Sigmoid colon (tissue), 7 donors: ENCODE measurements around the gene STK17A. TPM values are rescaled to one million over a fixed set of nuclear protein-coding genes. Genes with fewer than 3 reads are reported as not detected.

Experiments used
- DNase-seq: peaks from one replicate; pipeline ENCODE4 v3.0.0-alpha.2; 2019
- H3K27ac ChIP-seq, 4 donors: fragments of 200-600 bp; sonication (generic); one replicate each; pipeline ENCODE4 v1.5.1; 2016 to 2019; ENCODE audit warnings: mild to moderate bottlenecking in 1 of 4
- H3K27me3 ChIP-seq, 3 donors: fragments of 200-600 bp; sonication (generic); one replicate each; pipeline ENCODE4 v1.5.1; 2019; ENCODE audit warnings: mild to moderate bottlenecking in 1 of 3
- H3K36me3 ChIP-seq, 4 donors: fragments of 200-600 bp; sonication (generic); one replicate each; pipeline ENCODE4 v1.5.1; 2016 to 2019
- H3K4me1 ChIP-seq, 4 donors: fragments of 200-600 bp; sonication (generic); one replicate each; pipeline ENCODE4 v1.5.1; 2017 to 2019
- H3K4me3 ChIP-seq, 4 donors: fragments of 200-600 bp; sonication (generic); one replicate each; pipeline ENCODE4 v1.5.1; 2017 to 2019; ENCODE audit warnings: mild to moderate bottlenecking in 2 of 4, moderate library complexity in 1 of 4
- H3K9me3 ChIP-seq, 4 donors: fragments of 200-600 bp in 3 of 4; sonication (generic) in 3 of 4; one replicate each; pipeline versions ENCODE4 v1.5.1 to v1.6.1; 2013 to 2019
- CTCF ChIP-seq, 4 experiments: fragments of 450-650 bp in 3 of 4; fragments of 200-600 bp in 1 of 4; IDR thresholded peaks; one replicate each; pipeline ENCODE4 v1.5.1; 2016 to 2019; ENCODE audit warnings: antibody characterized with exemption in 4 of 4, mild to moderate bottlenecking in 3 of 4, moderate library complexity in 2 of 4
- EP300 ChIP-seq, 4 donors: sonication (generic); formaldehyde crosslinking; IDR thresholded peaks; one replicate each; pipeline ENCODE4 v1.6.1; 2017; ENCODE audit warnings: antibody characterized with exemption in 4 of 4
- POLR2A ChIP-seq, 2 donors: fragments of 450-650 bp; IDR thresholded peaks; one replicate each; pipeline ENCODE4 v1.6.1; 2016; ENCODE audit warnings: antibody characterized with exemption in 2 of 2, mild to moderate bottlenecking in 2 of 2, moderate library complexity in 2 of 2
- POLR2AphosphoS5 ChIP-seq, 4 donors: sonication (generic); formaldehyde crosslinking; IDR thresholded peaks; one replicate each; pipeline ENCODE4 v1.6.1; 2017; ENCODE audit warnings: antibody characterized with exemption in 4 of 4
- WGBS, 2 donors: extraction: QIAGEN DNeasy Blood & Tissue Kit; methylation state at CpG; one replicate each; pipeline ENCODE4 v1.1.7; 2013; 5-methylcytosine and 5-hydroxymethylcytosine counted together
- intact Hi-C: fragments of 100-400 bp; cut with DNase I; formaldehyde crosslinking; loops from one replicate; pipeline ENCODE4 v1.15.1; 2023
- polyA plus RNA-seq, 3 donors: library from polyadenylated mRNA; stranded (reverse); fragments of 200-250 nt; gene quantifications; one replicate each; pipeline ENCODE4 v1.2.3, GENCODE V29; 2013
- total RNA-seq, 4 donors: library from RNA; depleted of rRNA; stranded (reverse); fragments of >200 nt; gene quantifications; one replicate each; pipeline ENCODE4 v1.1.0, GENCODE V29; 2016
- donor health status: healthy with polysubstance abuse.
- donor health status: Bipolar disorder and iron deficiency.
- donor health status: healthy.

Gene STK17A
- total and polyA plus RNA-seq, 7 donors = 9.3 to 29.6 (median 16.8) TPM

- no peak overlapping the region for H3K27ac ChIP-seq
These were observed 46.1 kb upstream of the STK17A start for GRCh38 chr7:43536773-43537172.

GRCh38 chr7:43537765-43538403 is 45.0 kb upstream of the STK17A start:
- WGBS, 2 donors = 87 to 92% methylated on average over 9 of the region's 9 CpGs

More at GRCh38 chr7:43536773-43537172, 46.1 kb upstream of the STK17A start:
- Histone ChIP-seq H3K4me3 (no peak overlapping the region), H3K4me1 (peaks cover 0 to 10% (median 8%) of the 10 kb centered on the region in 4 donors), H3K36me3 (no peaks in the 10 kb centered on the region), H3K27me3 (no peaks in the 10 kb centered on the region), H3K9me3 (no peaks in the 10 kb centered on the region)
- intact Hi-C loops = no loop called here
- no peak for TF ChIP-seq POLR2A (IDR thresholded peaks at IDR 0.05)
- no peak for TF ChIP-seq EP300 (IDR thresholded peaks at IDR 0.05)
- no peak for TF ChIP-seq CTCF (IDR thresholded peaks at IDR 0.05)
- TF ChIP-seq POLR2AphosphoS5 (IDR thresholded peaks at IDR 0.05) = no peak
- WGBS, 2 donors = 84 to 90% methylated on average over 15 of the region's 15 CpGs
- DNase-seq = no peak

GRCh38 chr7:43538404-43538771 is 44.5 kb upstream of the STK17A start:
- Histone ChIP-seq H3K4me3 (no peak overlapping the region), H3K4me1 (peaks cover 0 to 8% (median 7%) of the 10 kb centered on the region in 4 donors), H3K27me3 (no peaks in the 10 kb centered on the region), H3K27ac (no peak overlapping the region), H3K9me3 (no peaks in the 10 kb centered on the region), H3K36me3 (no peaks in the 10 kb centered on the region)
- no peak for TF ChIP-seq CTCF (IDR thresholded peaks at IDR 0.05)
- TF ChIP-seq POLR2AphosphoS5 (IDR thresholded peaks at IDR 0.05) = no peak
- TF ChIP-seq EP300 (IDR thresholded peaks at IDR 0.05) = no peak
- TF ChIP-seq POLR2A (IDR thresholded peaks at IDR 0.05) = no peak
- no peak for DNase-seq
- intact Hi-C loops = no loop called here
- WGBS, 2 donors = 70 to 85% methylated on average over 4 of the region's 4 CpGs

More at GRCh38 chr7:43537765-43538403, 45.0 kb upstream of the STK17A start:
- H3K36me3 ChIP-seq = no peaks in the 10 kb centered on the region
- H3K4me3 ChIP-seq = no peak overlapping the region
- no peak overlapping the region for H3K27ac ChIP-seq
- no peak for TF ChIP-seq POLR2A (IDR thresholded peaks at IDR 0.05)
- TF ChIP-seq CTCF (IDR thresholded peaks at IDR 0.05) = no peak
- TF ChIP-seq EP300 (IDR thresholded peaks at IDR 0.05) = no peak
- TF ChIP-seq POLR2AphosphoS5 (IDR thresholded peaks at IDR 0.05) = no peak
- H3K9me3 ChIP-seq = no peaks in the 10 kb centered on the region
- no peak for DNase-seq
- no peaks in the 10 kb centered on the region for H3K27me3 ChIP-seq
- intact Hi-C loops = no loop called here
- peaks cover 0 to 10% (median 8%) of the 10 kb centered on the region in 4 donors for H3K4me1 ChIP-seq

- no peak overlapping the region for H3K27ac ChIP-seq
- H3K27me3 ChIP-seq = no peaks in the 10 kb centered on the region
- TF ChIP-seq CTCF (IDR thresholded peaks at IDR 0.05) (no peak), EP300 (IDR thresholded peaks at IDR 0.05) (no peak), POLR2A (IDR thresholded peaks at IDR 0.05) (no peak), POLR2AphosphoS5 (IDR thresholded peaks at IDR 0.05) (no peak)
- DNase-seq = no peak
- intact Hi-C loops = no loop called here
- H3K4me1 ChIP-seq = no peaks in the 10 kb centered on the region
- no peak overlapping the region for H3K4me3 ChIP-seq
- H3K36me3 ChIP-seq = no peaks in the 10 kb centered on the region
- no peaks in the 10 kb centered on the region for H3K9me3 ChIP-seq
- 89 to 94% methylated on average over 3 of the region's 3 CpGs for WGBS, 2 donors
These were observed 42.4 kb upstream of the STK17A start for GRCh38 chr7:43540471-43540870.

GRCh38 chr7:43542716-43543115 is 40.2 kb upstream of the STK17A start:
- intact Hi-C loops = no loop called here
- Histone ChIP-seq H3K27ac (no peak overlapping the region), H3K27me3 (no peaks in the 10 kb centered on the region), H3K4me3 (no peak overlapping the region), H3K4me1 (no peaks in the 10 kb centered on the region), H3K36me3 (no peaks in the 10 kb centered on the region), H3K9me3 (peaks cover 0 to 2% (median 0%) of the 10 kb centered on the region in 4 donors)
- TF ChIP-seq POLR2A (IDR thresholded peaks at IDR 0.05) (no peak), POLR2AphosphoS5 (IDR thresholded peaks at IDR 0.05) (no peak), EP300 (IDR thresholded peaks at IDR 0.05) (no peak), CTCF (IDR thresholded peaks at IDR 0.05) (no peak)
- 94 to 95% methylated on average over 5 of the region's 5 CpGs for WGBS, 2 donors
- no peak for DNase-seq
